Mesendoderm (in vitro differentiated cells): ENCODE results near the gene BRD9.

ENCODE experiments used
- DNase-seq: peaks from one replicate; pipeline ENCODE4 v3.0.0; 2013
- H2AK5ac ChIP-seq: 2 replicates; pipeline ENCODE4 v1.6.1; 2013; ENCODE audit warnings: low read length, inconsistent platforms
- H2BK120ac ChIP-seq: 2 replicates; pipeline ENCODE4 v1.6.1; 2013; ENCODE audit warnings: low read depth, mild to moderate bottlenecking, low read length, moderate library complexity, mixed read lengths
- H2BK15ac ChIP-seq: replicated peaks from 2 replicates; pipeline ENCODE4 v1.6.1; 2013; ENCODE audit warnings: low read depth, mild to moderate bottlenecking, moderate library complexity
- H2BK5ac ChIP-seq: 2 replicates; pipeline ENCODE4 v1.6.1; 2013; ENCODE audit warnings: low read length, inconsistent platforms
- H3K18ac ChIP-seq: 2 replicates; pipeline ENCODE4 v1.6.1; 2013; ENCODE audit warnings: mild to moderate bottlenecking, low read length, mixed read lengths
- H3K23ac ChIP-seq: one replicate; pipeline ENCODE4 v1.6.1; 2013; ENCODE audit warnings: low read length
- H3K27ac ChIP-seq: 2 replicates; pipeline ENCODE4 v1.5.1; 2013; ENCODE audit warnings: low read depth, mild to moderate bottlenecking, inconsistent platforms, low read length, moderate library complexity
- H3K27me3 ChIP-seq: 2 replicates; pipeline ENCODE4 v1.6.1; 2013; ENCODE audit warnings: low read length, control low read depth, mild to moderate bottlenecking, inconsistent platforms; ENCODE audit not compliant: insufficient read depth, poor library complexity
- H3K36me3 ChIP-seq: 2 replicates; pipeline ENCODE4 v1.6.1; 2013; ENCODE audit warnings: low read length, inconsistent platforms; ENCODE audit not compliant: control insufficient read depth, insufficient read depth
- H3K4ac ChIP-seq: one replicate; pipeline ENCODE4 v1.6.1; 2013; ENCODE audit warnings: low read depth, mild to moderate bottlenecking, low read length, moderate library complexity
- H3K4me1 ChIP-seq: 2 replicates; pipeline ENCODE4 v1.6.1; 2013; ENCODE audit warnings: low read depth, low read length, inconsistent platforms; ENCODE audit not compliant: control insufficient read depth
- H3K4me2 ChIP-seq: 2 replicates; pipeline ENCODE4 v1.6.1; 2013; ENCODE audit warnings: low read length
- H3K4me3 ChIP-seq: 2 replicates; pipeline ENCODE4 v1.5.1; 2013; ENCODE audit warnings: mild to moderate bottlenecking, low read length
- H3K56ac ChIP-seq: one replicate; pipeline ENCODE4 v1.6.1; 2013; ENCODE audit warnings: low read length
- H3K79me1 ChIP-seq: 2 replicates; pipeline ENCODE4 v1.6.1; 2013; ENCODE audit warnings: low read length, inconsistent platforms
- H3K79me2 ChIP-seq: 2 replicates; pipeline ENCODE4 v1.6.1; 2013; ENCODE audit warnings: mild to moderate bottlenecking, low read length; ENCODE audit not compliant: control insufficient read depth, insufficient read depth
- H3K9ac ChIP-seq: 2 replicates; pipeline ENCODE4 v1.6.1; 2013; ENCODE audit warnings: low read length, inconsistent platforms
- H4K5ac ChIP-seq: one replicate; pipeline ENCODE4 v1.6.1; 2013; ENCODE audit warnings: low read length
- H4K8ac ChIP-seq: one replicate; pipeline ENCODE4 v1.6.1; 2013; ENCODE audit warnings: low read depth, mild to moderate bottlenecking, control low read depth, low read length, moderate library complexity
- WGBS: extraction: QIAGEN DNeasy Blood & Tissue Kit; methylation state at CpG from one replicate; pipeline ENCODE4 v1.1.7; 2013; ENCODE audit warnings: low lambda C conversion rate, missing lambda C conversion rate; ENCODE audit not compliant: insufficient coverage; ENCODE audit errors: extremely low coverage; 5-methylcytosine and 5-hydroxymethylcytosine counted together

Gene BRD9

DNA sequence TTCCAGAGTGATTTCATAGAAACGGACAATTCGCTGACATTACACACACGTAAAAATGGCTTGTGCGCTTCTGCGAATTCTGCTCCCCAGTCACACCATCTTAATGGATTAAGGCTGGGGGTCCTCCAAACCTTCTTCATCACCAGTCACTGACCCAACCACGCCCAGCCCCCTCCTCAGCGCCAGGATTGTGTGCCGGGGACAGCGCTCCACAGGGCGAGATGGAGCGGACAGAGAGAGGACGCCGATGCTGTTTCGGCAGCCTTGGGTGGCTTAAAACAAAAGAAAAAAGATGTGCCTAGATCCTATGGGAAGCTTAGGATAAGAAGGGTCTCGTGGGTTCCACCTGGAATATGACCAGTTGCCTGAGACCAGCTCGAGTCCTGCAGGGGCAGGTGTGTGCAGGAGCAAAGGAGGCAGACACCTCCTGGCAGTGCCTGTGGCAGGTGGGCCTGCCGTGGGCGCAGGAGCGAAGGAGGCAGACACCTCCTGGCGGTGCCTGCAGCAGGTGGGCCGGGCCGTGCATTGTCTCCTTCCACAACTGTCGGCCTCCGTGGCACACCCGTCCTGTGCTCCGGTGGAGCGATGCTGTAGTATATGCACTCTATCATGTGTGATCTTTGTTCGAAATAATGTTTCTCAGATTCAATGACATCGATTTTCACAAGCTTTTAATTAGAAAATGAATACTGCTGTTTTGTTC is 20.9 kb downstream of the BRD9 start:
- no peak overlapping the region for H4K8ac ChIP-seq
- no peak overlapping the region for H4K5ac ChIP-seq
- peaks cover 34% of the 10 kb centered on the region for H3K36me3 ChIP-seq
- no CpG with 5 or more reads among the region's 29 CpGs for WGBS
- no peak overlapping the region for H3K9ac ChIP-seq
- no peak overlapping the region for H3K4ac ChIP-seq
- no peak overlapping the region for H2AK5ac ChIP-seq
- H3K23ac ChIP-seq: no peak overlapping the region
- H3K27ac ChIP-seq: no peak overlapping the region
- DNase-seq: no peak
- no peaks in the 10 kb centered on the region for H3K27me3 ChIP-seq
- no peaks in the 10 kb centered on the region for H3K79me2 ChIP-seq
- no peak overlapping the region for H2BK120ac ChIP-seq
- H3K79me1 ChIP-seq: peaks cover 13% of the 10 kb centered on the region
- no peak overlapping the region for H2BK15ac ChIP-seq
- no peaks in the 10 kb centered on the region for H3K4me1 ChIP-seq
- H3K4me2 ChIP-seq: no peak overlapping the region
- no peak overlapping the region for H2BK5ac ChIP-seq
- no peak overlapping the region for H3K4me3 ChIP-seq
- no peak overlapping the region for H3K56ac ChIP-seq
- H3K18ac ChIP-seq: no peak overlapping the region

DNA sequence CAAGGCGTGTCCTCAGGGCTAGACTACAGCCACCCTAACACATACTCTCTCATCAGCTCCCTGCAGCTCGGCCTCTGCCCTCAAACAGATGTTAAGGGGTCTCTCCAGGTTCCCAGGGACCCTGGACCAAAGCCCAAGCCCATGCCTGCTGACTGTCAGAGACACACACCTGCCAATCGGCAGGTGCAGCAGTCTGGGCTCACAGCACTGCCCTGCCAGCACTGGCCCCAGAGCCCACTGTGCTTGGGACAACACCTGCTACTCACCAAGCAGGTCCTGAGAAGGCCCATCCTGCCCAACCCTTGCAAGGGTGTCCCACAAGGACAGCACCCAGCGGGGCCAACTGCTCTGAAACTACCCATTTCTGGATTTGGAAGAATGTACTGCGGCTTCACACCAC is 21.6 kb downstream of the BRD9 start:
- H3K4ac ChIP-seq: no peak overlapping the region
- no CpG with 5 or more reads among the region's 5 CpGs for WGBS
- H3K36me3 ChIP-seq: peaks cover 34% of the 10 kb centered on the region
- no peak overlapping the region for H4K5ac ChIP-seq
- peaks cover 16% of the 10 kb centered on the region for H3K79me1 ChIP-seq
- no peak overlapping the region for H3K23ac ChIP-seq
- no peak overlapping the region for H2BK120ac ChIP-seq
- H3K4me1 ChIP-seq: no peaks in the 10 kb centered on the region
- H3K9ac ChIP-seq: no peak overlapping the region
- no peaks in the 10 kb centered on the region for H3K79me2 ChIP-seq
- no peak overlapping the region for H2BK15ac ChIP-seq
- H2AK5ac ChIP-seq: no peak overlapping the region
- H4K8ac ChIP-seq: no peak overlapping the region
- H3K27me3 ChIP-seq: no peaks in the 10 kb centered on the region
- no peak overlapping the region for H3K4me3 ChIP-seq
- H2BK5ac ChIP-seq: no peak overlapping the region
- no peak overlapping the region for H3K4me2 ChIP-seq
- H3K56ac ChIP-seq: no peak overlapping the region
- no peak overlapping the region for H3K27ac ChIP-seq
- H3K18ac ChIP-seq: no peak overlapping the region
- no peak for DNase-seq

DNA sequence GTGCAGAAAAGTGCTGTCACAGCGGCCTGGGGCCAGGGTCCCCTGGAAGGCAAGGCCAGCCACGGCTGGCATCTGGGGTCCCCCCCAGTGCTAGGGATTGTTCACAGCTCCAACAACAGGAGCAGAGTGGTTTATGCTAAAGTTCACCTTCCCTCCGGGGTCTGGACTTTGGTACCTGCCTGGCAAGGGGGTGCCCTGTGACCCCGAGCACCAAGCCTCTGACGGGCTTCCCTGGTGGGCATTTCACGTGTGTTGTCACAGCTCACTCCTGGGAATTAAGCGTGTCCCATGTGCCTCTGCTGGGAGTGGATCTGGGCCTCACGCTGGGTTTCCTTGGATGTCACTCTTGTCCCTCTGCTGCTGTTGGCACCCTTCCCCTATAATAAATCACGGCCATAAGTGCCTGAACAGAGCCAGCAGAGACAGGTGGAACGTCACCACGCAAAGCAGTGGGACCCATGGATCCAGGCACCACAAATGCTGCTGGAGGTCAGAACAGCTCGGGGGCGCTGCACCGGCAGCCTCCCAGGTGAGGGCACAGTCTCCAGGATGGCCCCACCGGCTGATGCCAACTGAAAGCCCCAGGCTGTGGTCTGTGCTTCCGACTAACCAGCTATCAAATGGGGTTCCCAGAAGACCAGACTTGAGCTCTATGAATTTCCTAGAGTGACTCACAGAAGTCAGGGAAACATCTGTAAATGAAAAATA is 24.0 kb downstream of the BRD9 start:
- Histone ChIP-seq H3K36me3 (peaks cover 30% of the 10 kb centered on the region), H4K5ac (no peak overlapping the region)

DNA sequence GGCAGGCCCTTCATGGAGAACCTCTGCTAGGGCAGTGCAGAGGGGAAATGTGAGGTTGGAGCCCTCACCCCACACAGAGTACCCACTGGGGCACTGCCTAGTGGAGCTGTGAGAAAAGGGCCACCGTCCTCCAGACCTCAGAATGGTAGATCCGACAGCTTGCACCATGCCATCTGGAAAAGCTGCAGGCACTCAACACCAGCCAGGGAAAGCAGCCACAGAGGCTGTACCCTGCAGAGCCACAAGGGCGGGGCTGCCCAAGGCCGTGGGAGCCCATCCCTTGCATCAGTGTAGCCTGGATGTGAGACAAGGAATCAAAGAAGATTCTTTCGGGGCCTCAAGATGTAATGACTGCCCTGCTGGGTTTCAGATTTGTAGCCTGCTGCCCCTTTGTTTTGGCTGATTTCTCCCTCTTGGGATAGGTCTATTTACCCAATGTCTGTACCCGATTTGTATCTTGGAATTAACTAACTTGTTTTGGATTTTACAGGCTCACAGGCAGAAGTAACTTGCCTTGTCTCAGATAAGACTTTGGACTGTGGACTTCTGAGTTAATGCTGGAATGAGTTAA is 25.2 kb downstream of the BRD9 start:
- Histone ChIP-seq H4K5ac (no peak overlapping the region), H2BK120ac (no peak overlapping the region), H2AK5ac (no peak overlapping the region), H3K79me1 (peaks cover 3% of the 10 kb centered on the region), H3K23ac (no peak overlapping the region), H3K79me2 (no peaks in the 10 kb centered on the region), H3K27me3 (no peaks in the 10 kb centered on the region), H3K4me2 (no peak overlapping the region), H2BK15ac (no peak overlapping the region), H3K36me3 (peaks cover 33% of the 10 kb centered on the region), H3K56ac (no peak overlapping the region), H3K4me1 (no peaks in the 10 kb centered on the region), H3K18ac (no peak overlapping the region), H3K4me3 (no peak overlapping the region), H3K9ac (no peak overlapping the region), H2BK5ac (no peak overlapping the region), H3K27ac (no peak overlapping the region), H4K8ac (no peak overlapping the region), H3K4ac (no peak overlapping the region)
- no CpG with 5 or more reads among the region's 6 CpGs for WGBS
- DNase-seq: no peak

More for the DNA sequence above, 24.0 kb downstream of the BRD9 start:
- Histone ChIP-seq H3K4ac (no peak overlapping the region), H2BK5ac (no peak overlapping the region), H3K4me1 (no peaks in the 10 kb centered on the region), H2BK15ac (no peak overlapping the region), H2BK120ac (no peak overlapping the region), H3K23ac (no peak overlapping the region), H4K8ac (no peak overlapping the region), H3K79me1 (peaks cover 7% of the 10 kb centered on the region), H3K27me3 (no peaks in the 10 kb centered on the region), H3K56ac (no peak overlapping the region), H3K27ac (no peak overlapping the region), H2AK5ac (no peak overlapping the region), H3K79me2 (no peaks in the 10 kb centered on the region), H3K9ac (no peak overlapping the region), H3K18ac (no peak overlapping the region), H3K4me3 (no peak overlapping the region), H3K4me2 (no peak overlapping the region)
- no peak for DNase-seq
- no CpG with 5 or more reads among the region's 16 CpGs for WGBS

DNA sequence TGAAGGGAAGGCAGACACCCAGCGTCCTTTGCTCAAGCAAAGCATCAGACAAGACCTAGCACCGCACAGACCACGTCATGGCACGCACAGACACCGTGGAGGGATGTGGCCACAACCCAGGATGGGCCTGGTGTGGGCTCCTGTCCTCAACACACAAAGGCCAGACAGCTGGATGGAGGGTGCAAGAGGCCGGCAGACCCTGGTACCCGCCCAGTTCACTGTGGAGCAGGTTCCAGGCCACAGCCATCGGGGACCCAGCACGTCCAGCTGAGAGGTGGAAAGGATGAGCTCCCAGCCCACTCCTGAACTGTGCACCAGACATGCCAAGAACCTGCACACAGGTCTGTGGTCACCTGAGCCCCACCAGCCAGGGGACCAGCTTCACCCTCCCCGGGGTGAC is 26.8 kb downstream of the BRD9 start:
- H3K18ac ChIP-seq: no peak overlapping the region
- H3K36me3 ChIP-seq: peaks cover 25% of the 10 kb centered on the region
- no peaks in the 10 kb centered on the region for H3K27me3 ChIP-seq

More for the DNA sequence above, 26.8 kb downstream of the BRD9 start:
- no peak overlapping the region for H3K23ac ChIP-seq
- no peak overlapping the region for H3K9ac ChIP-seq
- H3K56ac ChIP-seq: no peak overlapping the region
- H4K8ac ChIP-seq: no peak overlapping the region
- no peak overlapping the region for H3K4ac ChIP-seq
- no CpG with 5 or more reads among the region's 10 CpGs for WGBS
- no peaks in the 10 kb centered on the region for H3K79me2 ChIP-seq
- no peak overlapping the region for H2BK5ac ChIP-seq
- H3K4me3 ChIP-seq: no peak overlapping the region
- no peak overlapping the region for H2AK5ac ChIP-seq
- peaks cover 3% of the 10 kb centered on the region for H3K79me1 ChIP-seq
- H3K27ac ChIP-seq: no peak overlapping the region
- no peak overlapping the region for H3K4me2 ChIP-seq
- H2BK15ac ChIP-seq: no peak overlapping the region
- no peaks in the 10 kb centered on the region for H3K4me1 ChIP-seq
- no peak for DNase-seq
- no peak overlapping the region for H2BK120ac ChIP-seq
- H4K5ac ChIP-seq: no peak overlapping the region
